GM19395 (cell line): ENCODE data around the gene ZNF362.

Experiments
- ATAC-seq: cut with Tn5 transposase; IDR thresholded peaks from one replicate; pipeline ENCODE4 v1.9.1; 2021; ENCODE audit warnings: mild to moderate bottlenecking, moderate library complexity; ENCODE audit not compliant: unreplicated experiment

ZNF362 gene

GRCh38 chr1:33244143-33244808 lies 12.0 kb upstream of the ZNF362 start:
- ATAC-seq, result no peak

GRCh38 chr1:33244809-33245186 lies 11.5 kb upstream of the ZNF362 start:
- no peak for ATAC-seq

DNA sequence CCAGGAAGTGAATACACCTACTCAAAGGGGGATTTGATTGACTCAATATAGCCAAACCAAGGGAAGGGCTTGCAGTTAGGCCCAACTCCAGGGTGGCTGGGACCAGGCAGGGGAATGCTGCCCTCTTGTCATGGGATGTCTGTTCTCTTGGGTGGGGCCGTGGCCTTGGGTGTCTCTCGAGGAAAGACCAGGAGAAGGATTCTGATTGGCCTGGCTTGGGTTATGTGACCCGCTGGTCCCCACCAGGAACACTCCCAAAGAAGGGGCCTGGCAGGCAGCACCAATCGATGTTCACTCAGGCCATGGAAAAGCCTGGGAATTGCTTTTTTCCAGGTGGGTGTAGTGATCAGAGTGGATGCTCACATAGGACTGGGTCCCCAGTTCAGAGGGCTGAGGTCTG lies 10.1 kb upstream of the ZNF362 start:
- ATAC-seq, result no peak

DNA sequence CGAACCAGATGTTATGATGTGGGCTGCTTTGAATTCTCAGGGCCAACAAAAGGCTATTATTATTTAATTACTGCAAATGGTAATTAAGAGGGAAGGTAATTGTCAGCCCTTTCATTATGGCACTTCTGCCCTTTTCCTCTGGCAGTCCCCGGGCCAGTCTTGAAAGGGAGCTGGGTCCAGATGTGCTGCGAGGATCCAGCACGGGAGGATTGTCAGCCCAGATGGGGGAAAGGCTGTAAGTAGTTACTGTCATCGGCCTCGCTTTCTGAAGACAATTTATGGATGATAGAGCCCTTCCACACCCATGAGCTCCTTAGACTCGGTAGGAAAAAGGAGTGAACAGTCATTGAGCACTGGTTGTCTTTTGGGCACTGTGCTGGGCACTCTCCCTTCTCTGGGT lies 8.7 kb upstream of the ZNF362 start:
- no peak for ATAC-seq

DNA sequence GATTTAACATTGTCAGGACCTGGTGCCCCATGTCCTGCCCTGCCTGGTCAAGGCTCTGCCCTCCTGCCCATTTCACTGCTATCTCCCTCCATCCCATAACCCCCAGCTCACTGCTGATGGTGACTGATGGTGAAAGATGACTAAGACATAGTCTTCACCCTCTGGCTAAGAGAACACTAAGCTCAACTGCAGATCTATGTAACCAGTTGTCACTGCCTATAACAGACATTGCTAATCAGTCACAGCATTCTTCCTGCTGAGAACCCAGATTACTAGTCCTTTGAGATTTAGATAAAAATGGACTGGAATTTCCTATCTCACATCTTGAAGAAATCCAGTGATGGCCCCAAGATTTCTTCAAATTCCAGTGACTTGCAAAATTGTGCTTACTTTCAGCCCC lies 8.0 kb upstream of the ZNF362 start:
- no peak for ATAC-seq

- no peak for ATAC-seq
Measured at GRCh38 chr1:33249422-33249821, 6.9 kb upstream of the ZNF362 start.

GRCh38 chr1:33250217-33250616 lies 6.1 kb upstream of the ZNF362 start:
- ATAC-seq, result no peak

DNA sequence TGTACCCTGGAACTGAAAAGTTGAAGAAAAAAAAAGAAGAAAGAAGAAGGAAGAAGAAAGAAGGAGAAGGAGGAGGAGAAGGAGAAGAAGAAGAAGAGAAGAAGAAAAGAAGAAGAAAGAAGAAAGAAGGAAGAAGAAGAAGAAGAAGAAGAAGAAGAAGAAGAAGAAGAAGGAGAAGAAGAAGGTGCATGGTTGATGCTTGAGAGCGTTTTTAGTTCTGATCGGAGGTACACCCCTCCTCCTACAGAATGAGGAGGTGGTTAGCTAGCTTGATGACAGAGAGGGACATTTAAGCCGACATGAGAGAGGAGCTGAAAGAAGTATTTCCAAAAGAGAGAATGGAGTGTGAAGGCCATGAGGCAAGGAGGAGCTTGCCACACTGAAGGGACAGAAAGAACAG lies 5.6 kb upstream of the ZNF362 start:
- ATAC-seq, result no peak

DNA sequence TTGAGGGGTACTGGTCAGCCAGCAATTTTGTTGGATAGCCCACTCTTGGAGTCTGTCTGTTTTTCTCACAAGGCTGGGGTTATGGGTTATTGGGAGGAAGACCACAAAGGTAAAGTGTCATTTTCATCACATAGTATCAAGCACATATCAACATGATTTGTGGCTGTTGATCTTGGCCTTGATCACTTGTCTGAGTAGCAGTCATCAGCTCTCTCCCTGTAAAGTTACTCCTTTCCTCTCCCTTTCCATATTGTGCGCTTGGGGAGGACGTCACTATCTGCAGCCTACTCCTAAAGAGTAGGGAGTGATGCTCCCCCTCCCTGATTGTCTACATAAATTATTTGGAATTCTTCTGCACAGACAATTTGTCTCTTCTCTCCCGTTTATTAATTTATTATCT lies 1.8 kb upstream of the ZNF362 start:
- ATAC-seq, result no peak

DNA sequence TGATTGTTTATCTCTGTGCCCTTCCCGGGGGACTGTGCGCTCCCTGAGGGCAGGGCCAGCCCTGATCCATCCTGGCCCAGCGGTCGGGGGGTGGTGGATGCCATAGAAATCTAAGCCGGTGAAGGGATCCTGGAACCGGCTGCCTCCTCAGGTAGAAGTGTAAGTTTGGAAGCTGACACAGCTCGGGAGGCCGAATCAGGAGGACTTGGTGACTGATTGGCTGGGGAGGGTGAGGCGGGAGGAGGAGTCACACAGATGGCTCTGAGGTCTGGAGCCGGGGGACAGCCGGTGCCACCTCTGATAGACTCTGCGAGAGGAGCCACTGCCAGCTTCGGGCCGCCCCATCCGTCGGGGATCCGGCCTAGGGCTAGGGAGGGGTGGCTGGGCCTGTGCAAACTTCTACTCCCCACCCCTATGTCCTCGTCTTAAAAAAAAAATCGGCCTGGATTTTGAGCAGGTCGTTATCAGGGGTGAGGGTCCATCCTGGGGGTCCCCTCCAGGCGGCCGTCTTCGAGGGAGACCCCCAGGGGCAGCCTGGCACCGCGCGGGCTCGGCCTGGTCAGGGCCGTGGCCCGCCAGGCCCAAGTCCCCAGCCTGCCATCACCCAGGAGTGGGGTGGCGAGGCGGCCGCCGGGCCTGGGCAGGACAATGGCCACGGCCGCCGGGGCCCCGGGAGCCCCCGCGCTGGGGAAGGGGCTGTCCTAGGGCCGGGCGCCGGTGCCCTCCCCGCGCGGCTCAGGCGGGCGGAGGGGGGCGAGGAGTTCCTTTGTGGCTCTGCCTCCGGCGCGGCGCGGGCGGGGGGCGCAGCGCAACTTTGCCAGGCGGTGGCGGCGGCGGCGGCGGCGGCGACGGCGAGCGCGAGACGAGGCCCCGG lies 708 bp upstream of the ZNF362 start:
- no peak for ATAC-seq

GRCh38 chr1:33256221-33256470 lies 146 bp upstream of the ZNF362 start:
- ATAC-seq, result no peak

GRCh38 chr1:33257207-33257771 lies 997 bp downstream of the ZNF362 start:
- no peak for ATAC-seq

DNA sequence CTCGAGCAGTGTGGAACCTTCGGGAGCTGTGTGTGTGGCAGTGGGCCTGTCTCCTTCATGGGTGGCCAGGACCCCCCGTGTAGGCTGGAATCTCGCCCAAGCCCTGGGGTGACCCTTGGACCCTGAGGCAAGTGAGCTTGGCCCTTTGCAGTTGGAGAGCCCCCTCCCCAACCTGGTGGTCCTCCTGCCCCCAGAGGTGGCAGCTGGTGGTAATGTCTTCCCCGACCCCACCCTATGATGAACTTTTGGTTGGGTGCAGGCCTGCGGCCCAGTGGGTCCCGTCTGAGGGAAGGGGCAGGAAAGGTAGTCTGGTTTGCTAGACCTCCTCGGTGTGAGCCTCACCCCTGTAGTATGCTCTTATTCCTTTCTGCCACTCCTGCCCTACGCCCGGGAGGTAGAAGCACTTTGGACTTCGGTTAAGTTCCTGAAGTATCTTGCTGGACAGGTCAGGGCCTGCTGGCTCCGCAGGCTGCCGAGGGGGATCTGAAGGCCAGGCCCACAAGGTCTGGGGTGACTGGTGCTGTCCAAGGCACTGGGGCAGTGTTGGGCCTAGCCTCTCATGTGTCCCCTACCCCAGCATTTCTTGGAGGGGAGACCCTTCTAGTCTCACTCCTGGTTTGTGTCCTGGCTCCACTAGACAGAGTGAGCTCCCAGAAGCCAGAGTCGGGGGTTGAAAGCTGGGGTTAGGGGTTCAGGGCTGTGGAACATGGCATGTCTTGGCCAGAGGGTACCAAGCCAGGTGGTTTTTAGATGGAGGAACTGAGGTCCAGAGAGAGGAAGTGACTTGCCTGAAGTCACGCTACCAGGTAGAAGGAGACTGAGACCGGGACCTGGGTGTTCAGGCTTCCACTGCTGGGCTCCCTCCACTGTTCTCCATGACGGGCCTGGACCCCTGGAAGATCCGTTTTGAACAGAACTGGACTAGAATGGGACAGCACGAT lies 1.8 kb downstream of the ZNF362 start:
- no peak for ATAC-seq

- ATAC-seq, result no peak
Measured at GRCh38 chr1:33258788-33259274, 2.5 kb downstream of the ZNF362 start.

DNA sequence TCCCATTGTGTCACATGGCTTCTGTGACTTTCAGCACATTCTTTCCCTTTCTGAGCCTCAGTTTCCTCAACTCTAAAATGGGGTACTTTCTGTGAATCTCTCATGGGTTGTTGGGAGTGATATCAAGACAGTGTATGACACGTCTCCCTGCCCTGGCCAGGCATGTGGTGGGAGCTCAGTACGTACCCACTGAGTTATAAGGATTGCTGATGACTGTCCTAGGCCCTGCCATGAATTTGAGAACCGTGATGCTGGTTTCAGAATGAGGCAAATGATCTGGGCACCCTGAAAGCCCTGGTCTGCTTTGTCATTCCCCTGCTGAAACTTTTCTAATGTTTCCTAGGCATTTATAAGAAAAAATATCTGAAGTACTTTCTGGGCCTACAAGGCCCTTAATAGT lies 3.6 kb downstream of the ZNF362 start:
- no peak for ATAC-seq

GRCh38 chr1:33260439-33260838 lies 4.1 kb downstream of the ZNF362 start:
- ATAC-seq, result no peak

DNA sequence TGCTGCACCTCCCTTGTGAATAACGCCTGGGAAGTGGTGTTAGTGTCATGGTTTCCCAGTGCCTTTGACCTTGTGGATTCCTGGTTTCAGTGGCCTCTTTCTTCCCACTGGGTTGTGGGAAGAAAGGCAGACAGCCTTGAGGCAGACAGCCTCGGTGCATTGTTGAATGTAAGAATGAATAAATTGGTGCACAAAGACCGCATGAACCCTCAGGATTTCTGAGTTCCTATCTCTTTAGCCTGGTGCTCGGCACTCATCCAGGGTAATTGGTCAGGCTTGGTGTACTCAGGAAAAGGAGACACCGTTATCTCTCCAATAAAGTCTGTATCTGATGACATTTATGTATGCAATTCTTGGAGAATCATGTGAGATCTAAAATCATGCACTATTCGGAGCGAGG lies 5.1 kb downstream of the ZNF362 start:
- ATAC-seq, result no peak

- ATAC-seq, result no peak
Measured at GRCh38 chr1:33263890-33264504, 7.7 kb downstream of the ZNF362 start.

GRCh38 chr1:33265780-33266605 lies 9.7 kb downstream of the ZNF362 start:
- no peak for ATAC-seq

- no peak for ATAC-seq
Measured at GRCh38 chr1:33266766-33267165, 10.5 kb downstream of the ZNF362 start.
